ENCODE measurements around the gene RNF224. TPM values are rescaled to one million over a fixed set of nuclear protein-coding genes. Genes with fewer than 3 reads are reported as not detected.

Gene RNF224
- not detected for total RNA-seq

GRCh38 chr9:137227054-137227852 lies at the start of gene RNF224:
Gene RNF224 (plus strand): TSS chr9:137227502. CDS start chr9:137228336, 834 bp downstream.

GRCh38 chr9:137188490-137189296 lies 38.6 kb upstream of the RNF224 start, which contains the start of the genes ANAPC2 and SSNA1:
Gene ANAPC2 (minus strand): TSS chr9:137188560. CDS start chr9:137188532, 28 bp downstream.
Gene SSNA1 (plus strand): TSS chr9:137188676. CDS start chr9:137188727, 51 bp downstream.

GRCh38 chr9:137200311-137201204 lies 26.7 kb upstream of the RNF224 start, which contains the start of gene TPRN:
Gene TPRN (minus strand): TSS chr9:137200741. CDS start chr9:137200711, 30 bp downstream.

GRCh38 chr9:137205126-137206069 lies 21.9 kb upstream of the RNF224 start, which contains the start of the genes NDOR1 and TMEM203:
Gene NDOR1 (plus strand): TSS chr9:137205700. CDS start chr9:137205778, 78 bp downstream.
Gene TMEM203 (minus strand): TSS chr9:137205648. CDS start chr9:137205414, 234 bp downstream.

GRCh38 chr9:137222190-137223077 lies 4.9 kb upstream of the RNF224 start, which contains the start of gene RNF208:
Gene RNF208 (minus strand): TSS chr9:137222240. CDS start chr9:137221212, 1,028 bp downstream.

GRCh38 chr9:137224830-137225694 lies 2.2 kb upstream of the RNF224 start, which contains the start of gene CYSRT1:
Gene CYSRT1 (plus strand): TSS chr9:137225174. CDS start chr9:137225622, 448 bp downstream.

GRCh38 chr9:137230705-137231371 lies 3.5 kb downstream of the RNF224 start, which contains the start of gene SLC34A3:
Gene SLC34A3 (plus strand): TSS chr9:137230901. CDS start chr9:137231703, 802 bp downstream.

GRCh38 chr9:137240841-137241489 lies 13.7 kb downstream of the RNF224 start, which contains the start of gene TUBB4B:
Gene TUBB4B (plus strand): TSS chr9:137241287. CDS start chr9:137241361, 74 bp downstream.

GRCh38 chr9:137251194-137251461 lies 23.8 kb downstream of the RNF224 start, which contains the start of gene STPG3:
Gene STPG3 (plus strand): TSS chr9:137251286. CDS start chr9:137251287, 1 bp downstream.

GRCh38 chr9:137254624-137255447 lies 27.5 kb downstream of the RNF224 start, which contains the start of gene NELFB:
Gene NELFB (plus strand): TSS chr9:137255327.

GRCh38 chr9:137277329-137278041 lies 50.2 kb downstream of the RNF224 start, which contains the start of gene TOR4A:
Gene TOR4A (plus strand): TSS chr9:137277726. CDS start chr9:137278690, 964 bp downstream.

Measured in activated naive CD4-positive, alpha-beta T cell treated with anti-CD3 and anti-CD28 coated beads, Interleukin-2, amount 10 ng/mL, durations not matched to agents 5 hours and 36 hours (primary cell).